ENCODE data around the gene FAXC. TPM values are rescaled to one million over a fixed set of nuclear protein-coding genes. Genes with fewer than 3 reads are reported as not detected.

FAXC gene
- polyA plus RNA-seq, 1 of the 3 experiments (the other 2 are of a cell fraction), result 9.0 TPM

DNA sequence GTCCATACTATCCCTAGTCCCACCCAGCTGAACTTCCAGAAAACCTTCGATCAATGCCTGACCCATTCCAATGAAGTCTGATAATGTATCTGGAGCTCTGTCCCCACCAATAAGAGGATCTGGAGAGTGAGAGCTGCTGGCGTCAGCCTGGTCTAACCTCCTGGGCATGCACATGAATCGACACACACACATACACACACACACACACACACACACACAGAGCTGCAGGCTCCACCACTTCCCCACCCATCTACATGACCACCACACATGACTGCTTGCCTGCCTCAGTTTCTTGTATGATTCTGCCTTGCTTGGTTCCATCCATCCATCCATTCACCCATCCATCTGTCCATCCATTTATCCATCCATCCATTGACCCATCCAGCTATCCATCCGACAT lies 60.8 kb downstream of the FAXC start:
- WGBS (ENCODE audit: low lambda C conversion rate), result 89% methylated on average over 4 of the region's 4 CpGs
- DNase-seq, result no peak
- ChIA-PET POLR2A (no interaction called here), CTCF (interaction anchor here (1.5 kb wide), 1 partner anchor 41 kb away, joined by 3 read pairs; no protein-coding TSS in a partner anchor)
- Histone ChIP-seq H2AFZ (ENCODE audit: low read depth) (no peak overlapping the region), H3F3A (replicated peaks; ENCODE audit: insufficient read depth) (no peaks in the 10 kb centered on the region), H3K4me3 (ENCODE audit: low read depth in 2 of 2, low read length in 1 of 2) (no peak overlapping the region), H3K9me2 (no peaks in the 10 kb centered on the region), H3K27me3 (ENCODE audit: insufficient read depth) (no peaks in the 10 kb centered on the region), H3K27ac (ENCODE audit: low read depth in 2 of 2, low read length in 1 of 2) (no peak overlapping the region), H3K9me3 (no peaks in the 10 kb centered on the region), H3K4me2 (no peak overlapping the region), H3K9ac (no peak overlapping the region), H3K79me2 (ENCODE audit: insufficient read depth) (no peaks in the 10 kb centered on the region), H3K4me1 (ENCODE audit: control insufficient read depth in 1 of 2, insufficient read depth in 2 of 2, low read depth in 1 of 2, low read length in 1 of 2) (no peaks in the 10 kb centered on the region), H4K20me1 (ENCODE audit: insufficient read depth) (no peaks in the 10 kb centered on the region), H3K36me3 (replicated peaks in 1 of 2; ENCODE audit: control insufficient read depth in 1 of 2, insufficient read depth in 2 of 2, low read length in 1 of 2) (peaks cover 0 to under 1% of the 10 kb centered on the region in 2 experiments)
- TF ChIP-seq EP300 (IDR thresholded peaks at IDR 0.05; ENCODE audit: borderline replicate concordance in 1 of 2, low read depth in 1 of 2, low read length in 1 of 2), result no peak
- no peak for TF ChIP-seq GABPA (IDR thresholded peaks at IDR 0.05; ENCODE audit: low read depth)
- no peak for TF ChIP-seq GATA2 (CRISPR knock-in tag; IDR thresholded peaks at IDR 0.05)
- no peak for TF ChIP-seq RAD21 (IDR thresholded peaks at IDR 0.05; ENCODE audit: low read length)
- TF ChIP-seq, protein P1, sequence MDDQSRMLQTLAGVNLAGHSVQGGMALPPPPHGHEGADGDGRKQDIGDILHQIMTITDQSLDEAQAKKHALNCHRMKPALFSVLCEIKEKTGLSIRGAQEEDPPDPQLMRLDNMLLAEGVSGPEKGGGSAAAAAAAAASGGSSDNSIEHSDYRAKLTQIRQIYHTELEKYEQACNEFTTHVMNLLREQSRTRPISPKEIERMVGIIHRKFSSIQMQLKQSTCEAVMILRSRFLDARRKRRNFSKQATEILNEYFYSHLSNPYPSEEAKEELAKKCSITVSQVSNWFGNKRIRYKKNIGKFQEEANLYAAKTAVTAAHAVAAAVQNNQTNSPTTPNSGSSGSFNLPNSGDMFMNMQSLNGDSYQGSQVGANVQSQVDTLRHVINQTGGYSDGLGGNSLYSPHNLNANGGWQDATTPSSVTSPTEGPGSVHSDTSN (IDR thresholded peaks at IDR 0.05), result no peak
- no peak for TF ChIP-seq YY1 (IDR thresholded peaks at IDR 0.05; ENCODE audit: low read depth)
- TF ChIP-seq, protein P2, sequence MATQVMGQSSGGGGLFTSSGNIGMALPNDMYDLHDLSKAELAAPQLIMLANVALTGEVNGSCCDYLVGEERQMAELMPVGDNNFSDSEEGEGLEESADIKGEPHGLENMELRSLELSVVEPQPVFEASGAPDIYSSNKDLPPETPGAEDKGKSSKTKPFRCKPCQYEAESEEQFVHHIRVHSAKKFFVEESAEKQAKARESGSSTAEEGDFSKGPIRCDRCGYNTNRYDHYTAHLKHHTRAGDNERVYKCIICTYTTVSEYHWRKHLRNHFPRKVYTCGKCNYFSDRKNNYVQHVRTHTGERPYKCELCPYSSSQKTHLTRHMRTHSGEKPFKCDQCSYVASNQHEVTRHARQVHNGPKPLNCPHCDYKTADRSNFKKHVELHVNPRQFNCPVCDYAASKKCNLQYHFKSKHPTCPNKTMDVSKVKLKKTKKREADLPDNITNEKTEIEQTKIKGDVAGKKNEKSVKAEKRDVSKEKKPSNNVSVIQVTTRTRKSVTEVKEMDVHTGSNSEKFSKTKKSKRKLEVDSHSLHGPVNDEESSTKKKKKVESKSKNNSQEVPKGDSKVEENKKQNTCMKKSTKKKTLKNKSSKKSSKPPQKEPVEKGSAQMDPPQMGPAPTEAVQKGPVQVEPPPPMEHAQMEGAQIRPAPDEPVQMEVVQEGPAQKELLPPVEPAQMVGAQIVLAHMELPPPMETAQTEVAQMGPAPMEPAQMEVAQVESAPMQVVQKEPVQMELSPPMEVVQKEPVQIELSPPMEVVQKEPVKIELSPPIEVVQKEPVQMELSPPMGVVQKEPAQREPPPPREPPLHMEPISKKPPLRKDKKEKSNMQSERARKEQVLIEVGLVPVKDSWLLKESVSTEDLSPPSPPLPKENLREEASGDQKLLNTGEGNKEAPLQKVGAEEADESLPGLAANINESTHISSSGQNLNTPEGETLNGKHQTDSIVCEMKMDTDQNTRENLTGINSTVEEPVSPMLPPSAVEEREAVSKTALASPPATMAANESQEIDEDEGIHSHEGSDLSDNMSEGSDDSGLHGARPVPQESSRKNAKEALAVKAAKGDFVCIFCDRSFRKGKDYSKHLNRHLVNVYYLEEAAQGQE (IDR thresholded peaks at IDR 0.05; ENCODE audit: low read depth, low read length), result no peak
- no peak for TF ChIP-seq MXI1 (IDR thresholded peaks at IDR 0.05; ENCODE audit: low read depth, low read length)
- TF ChIP-seq TCF12 (IDR thresholded peaks at IDR 0.05), result no peak
- TF ChIP-seq, protein P3, sequence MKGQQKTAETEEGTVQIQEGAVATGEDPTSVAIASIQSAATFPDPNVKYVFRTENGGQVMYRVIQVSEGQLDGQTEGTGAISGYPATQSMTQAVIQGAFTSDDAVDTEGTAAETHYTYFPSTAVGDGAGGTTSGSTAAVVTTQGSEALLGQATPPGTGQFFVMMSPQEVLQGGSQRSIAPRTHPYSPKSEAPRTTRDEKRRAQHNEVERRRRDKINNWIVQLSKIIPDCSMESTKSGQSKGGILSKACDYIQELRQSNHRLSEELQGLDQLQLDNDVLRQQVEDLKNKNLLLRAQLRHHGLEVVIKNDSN (IDR thresholded peaks at IDR 0.05; ENCODE audit: borderline replicate concordance, low read depth), result no peak

DNA sequence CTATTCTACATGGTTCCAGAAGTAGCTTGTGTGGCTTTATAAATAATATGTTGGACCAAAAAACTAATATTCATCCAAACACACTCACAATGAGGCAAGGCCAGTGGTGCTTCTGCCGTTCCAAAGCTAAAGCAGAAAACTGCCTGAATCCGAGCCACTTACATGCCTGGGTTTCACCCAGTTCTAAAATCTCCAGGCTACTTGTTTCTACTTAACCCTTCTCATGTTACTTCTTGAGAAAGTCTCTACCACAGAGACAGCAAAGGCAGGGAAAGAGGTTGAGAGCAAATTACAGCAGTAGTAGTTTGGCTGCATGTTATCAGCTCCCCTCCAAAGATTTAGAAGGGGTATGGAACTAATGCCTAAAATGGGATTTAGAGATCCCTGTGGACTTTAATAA lies 62.0 kb downstream of the FAXC start:
- Histone ChIP-seq H3K4me3 (ENCODE audit: low read depth in 2 of 2, low read length in 1 of 2) (no peak overlapping the region), H3K4me1 (ENCODE audit: control insufficient read depth in 1 of 2, insufficient read depth in 2 of 2, low read depth in 1 of 2, low read length in 1 of 2) (no peaks in the 10 kb centered on the region), H3F3A (replicated peaks; ENCODE audit: insufficient read depth) (no peaks in the 10 kb centered on the region), H3K9me3 (no peaks in the 10 kb centered on the region), H3K9ac (no peak overlapping the region), H4K20me1 (ENCODE audit: insufficient read depth) (no peaks in the 10 kb centered on the region), H2AFZ (ENCODE audit: low read depth) (no peak overlapping the region), H3K27me3 (ENCODE audit: insufficient read depth) (no peaks in the 10 kb centered on the region), H3K9me2 (no peaks in the 10 kb centered on the region), H3K4me2 (no peak overlapping the region), H3K79me2 (ENCODE audit: insufficient read depth) (no peaks in the 10 kb centered on the region), H3K36me3 (replicated peaks in 1 of 2; ENCODE audit: control insufficient read depth in 1 of 2, insufficient read depth in 2 of 2, low read length in 1 of 2) (peaks cover 0 to 2% of the 10 kb centered on the region in 2 experiments), H3K27ac (ENCODE audit: low read depth in 2 of 2, low read length in 1 of 2) (no peak overlapping the region)
- DNase-seq, result no peak
- ChIA-PET CTCF (interaction anchor here (0.9 kb wide), 1 partner anchor 9 kb away, joined by 3 read pairs; no protein-coding TSS in a partner anchor), POLR2A (no interaction called here)
- WGBS (ENCODE audit: low lambda C conversion rate), result 94% methylated on average over 2 of the region's 2 CpGs
- no peak for TF ChIP-seq FOSL2 (IDR thresholded peaks at IDR 0.05; ENCODE audit: borderline replicate concordance, low read depth)
- no peak for TF ChIP-seq YY1 (IDR thresholded peaks at IDR 0.05; ENCODE audit: low read depth)
- no peak for TF ChIP-seq FOXJ3 (CRISPR knock-in tag; IDR thresholded peaks at IDR 0.05)
- no peak for TF ChIP-seq SMC3 (IDR thresholded peaks at IDR 0.05; ENCODE audit: low read depth, low read length)
- TF ChIP-seq TEAD4 (IDR thresholded peaks at IDR 0.05; ENCODE audit: borderline replicate concordance, insufficient read depth), result no peak
- TF ChIP-seq, protein P4, sequence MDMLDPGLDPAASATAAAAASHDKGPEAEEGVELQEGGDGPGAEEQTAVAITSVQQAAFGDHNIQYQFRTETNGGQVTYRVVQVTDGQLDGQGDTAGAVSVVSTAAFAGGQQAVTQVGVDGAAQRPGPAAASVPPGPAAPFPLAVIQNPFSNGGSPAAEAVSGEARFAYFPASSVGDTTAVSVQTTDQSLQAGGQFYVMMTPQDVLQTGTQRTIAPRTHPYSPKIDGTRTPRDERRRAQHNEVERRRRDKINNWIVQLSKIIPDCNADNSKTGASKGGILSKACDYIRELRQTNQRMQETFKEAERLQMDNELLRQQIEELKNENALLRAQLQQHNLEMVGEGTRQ (IDR thresholded peaks at IDR 0.05; ENCODE audit: borderline replicate concordance, low read depth, low read length), result no peak
- no peak for TF ChIP-seq MEF2A (IDR thresholded peaks at IDR 0.05; ENCODE audit: borderline replicate concordance, low read depth)
- TF ChIP-seq RAD21 (IDR thresholded peaks at IDR 0.05; ENCODE audit: low read length), result no peak
- TF ChIP-seq NRF1 (IDR thresholded peaks at IDR 0.05; ENCODE audit: low read depth, low read length), result no peak
- TF ChIP-seq EP300 (IDR thresholded peaks at IDR 0.05; ENCODE audit: borderline replicate concordance in 1 of 2, low read depth in 1 of 2, low read length in 1 of 2), result no peak
- TF ChIP-seq EZH2phosphoT487 (IDR thresholded peaks at IDR 0.05; ENCODE audit: borderline replicate concordance, low read depth), result no peak
- TF ChIP-seq, protein P1 (IDR thresholded peaks at IDR 0.05), result no peak
- TF ChIP-seq SIN3A (IDR thresholded peaks at IDR 0.05; ENCODE audit: borderline replicate concordance, low read depth, low read length), result no peak
- TF ChIP-seq CHD2 (IDR thresholded peaks at IDR 0.05; ENCODE audit: low read length, partially characterized antibody), result no peak
- TF ChIP-seq GATA2 (CRISPR knock-in tag; IDR thresholded peaks at IDR 0.05), result no peak
- no peak for TF ChIP-seq TCF12 (IDR thresholded peaks at IDR 0.05)

Measured in SK-N-SH (cell line).